ENCODE measurements around the gene ADAM12.

GRCh38 chr10:126122881-126123280 is 265.4 kb downstream of the ADAM12 start:
- TF ChIP-seq, protein P1, sequence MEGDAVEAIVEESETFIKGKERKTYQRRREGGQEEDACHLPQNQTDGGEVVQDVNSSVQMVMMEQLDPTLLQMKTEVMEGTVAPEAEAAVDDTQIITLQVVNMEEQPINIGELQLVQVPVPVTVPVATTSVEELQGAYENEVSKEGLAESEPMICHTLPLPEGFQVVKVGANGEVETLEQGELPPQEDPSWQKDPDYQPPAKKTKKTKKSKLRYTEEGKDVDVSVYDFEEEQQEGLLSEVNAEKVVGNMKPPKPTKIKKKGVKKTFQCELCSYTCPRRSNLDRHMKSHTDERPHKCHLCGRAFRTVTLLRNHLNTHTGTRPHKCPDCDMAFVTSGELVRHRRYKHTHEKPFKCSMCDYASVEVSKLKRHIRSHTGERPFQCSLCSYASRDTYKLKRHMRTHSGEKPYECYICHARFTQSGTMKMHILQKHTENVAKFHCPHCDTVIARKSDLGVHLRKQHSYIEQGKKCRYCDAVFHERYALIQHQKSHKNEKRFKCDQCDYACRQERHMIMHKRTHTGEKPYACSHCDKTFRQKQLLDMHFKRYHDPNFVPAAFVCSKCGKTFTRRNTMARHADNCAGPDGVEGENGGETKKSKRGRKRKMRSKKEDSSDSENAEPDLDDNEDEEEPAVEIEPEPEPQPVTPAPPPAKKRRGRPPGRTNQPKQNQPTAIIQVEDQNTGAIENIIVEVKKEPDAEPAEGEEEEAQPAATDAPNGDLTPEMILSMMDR (IDR thresholded peaks at IDR 0.05; ENCODE audit: low read depth, low read length, poor library complexity, severe bottlenecking): no peak
- no peak for TF ChIP-seq EZH2phosphoT487 (IDR thresholded peaks at IDR 0.05; ENCODE audit: borderline replicate concordance, low read length)

Data from DOHH2 (cell line).